Glutamatergic neuron (in vitro differentiated cells): ENCODE data around the gene RAD51B. TPM values are rescaled to one million over a fixed set of nuclear protein-coding genes. Genes with fewer than 3 reads are reported as not detected.
"Not testable (repeated sequence)": the region's sequence is repeated elsewhere in the genome, so short reads cannot be mapped to it uniquely, and the experiment has no call there.

Experiments used
- DNase-seq: peaks from one replicate; pipeline ENCODE4 v3.0.0; 2022
- H3K27ac Mint-ChIP-seq: one replicate; pipeline ENCODE4 v1.8.0; 2020; ENCODE audit warnings: mild to moderate bottlenecking, mixed read lengths, inconsistent platforms; ENCODE audit not compliant: unreplicated experiment
- H3K27me3 Mint-ChIP-seq: one replicate; pipeline ENCODE4 v1.8.0; 2020; ENCODE audit warnings: mild to moderate bottlenecking, moderate library complexity, mixed read lengths, inconsistent platforms; ENCODE audit not compliant: unreplicated experiment
- H3K36me3 Mint-ChIP-seq: one replicate; pipeline ENCODE4 v1.8.0; 2020; ENCODE audit warnings: mild to moderate bottlenecking, mixed read lengths, inconsistent platforms; ENCODE audit not compliant: unreplicated experiment
- H3K4me1 Mint-ChIP-seq: one replicate; pipeline ENCODE4 v1.8.0; 2020; ENCODE audit warnings: mild to moderate bottlenecking, low read depth, mixed read lengths, inconsistent platforms; ENCODE audit not compliant: unreplicated experiment
- H3K4me3 Mint-ChIP-seq: one replicate; pipeline ENCODE4 v1.8.0; 2020; ENCODE audit warnings: mild to moderate bottlenecking, mixed read lengths, inconsistent platforms; ENCODE audit not compliant: unreplicated experiment
- H3K9me3 Mint-ChIP-seq: one replicate; pipeline ENCODE4 v1.8.0; 2020; ENCODE audit warnings: mild to moderate bottlenecking, moderate library complexity, mixed read lengths, inconsistent platforms; ENCODE audit not compliant: unreplicated experiment
- total RNA-seq: library from RNA; stranded (reverse); fragmentation: NEBNext Ultra II Directional; extraction: Animal tissue kit (Norgen Biotek cat#: 25700); gene quantifications from one replicate; pipeline ENCODE4 v1.2.1, GENCODE V29; 2021; ENCODE audit not compliant: unreplicated experiment
- TF ChIP-seq, protein P1 (sequence below): fragments of 200-600 bp; sonication (generic); IDR thresholded peaks from one replicate; pipeline ENCODE4 v1.5.0; 2021; ENCODE audit not compliant: partially characterized antibody, unreplicated experiment

RAD51B gene
- total RNA-seq, 1 donor from 2014 or later: 9.7 TPM

DNA sequence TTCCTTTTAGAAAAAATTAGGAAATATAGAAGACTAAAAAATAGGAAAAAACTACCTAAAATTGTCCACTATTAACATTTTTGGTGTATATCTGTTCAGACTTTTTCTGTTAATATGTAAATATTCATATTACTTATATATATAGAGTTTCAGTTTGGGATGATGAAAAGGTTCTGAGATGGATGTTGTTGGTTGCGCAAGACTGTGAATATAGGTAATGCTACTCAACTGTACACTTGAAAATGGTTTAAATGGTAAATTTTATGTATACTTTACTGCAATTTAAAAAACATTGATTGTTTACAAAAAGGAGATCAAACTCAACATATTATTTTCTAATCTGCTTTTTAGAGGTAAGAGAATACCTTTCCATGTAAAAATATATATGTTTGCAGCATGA is 200.9 kb downstream of the RAD51B start:
- TF ChIP-seq, protein P1, sequence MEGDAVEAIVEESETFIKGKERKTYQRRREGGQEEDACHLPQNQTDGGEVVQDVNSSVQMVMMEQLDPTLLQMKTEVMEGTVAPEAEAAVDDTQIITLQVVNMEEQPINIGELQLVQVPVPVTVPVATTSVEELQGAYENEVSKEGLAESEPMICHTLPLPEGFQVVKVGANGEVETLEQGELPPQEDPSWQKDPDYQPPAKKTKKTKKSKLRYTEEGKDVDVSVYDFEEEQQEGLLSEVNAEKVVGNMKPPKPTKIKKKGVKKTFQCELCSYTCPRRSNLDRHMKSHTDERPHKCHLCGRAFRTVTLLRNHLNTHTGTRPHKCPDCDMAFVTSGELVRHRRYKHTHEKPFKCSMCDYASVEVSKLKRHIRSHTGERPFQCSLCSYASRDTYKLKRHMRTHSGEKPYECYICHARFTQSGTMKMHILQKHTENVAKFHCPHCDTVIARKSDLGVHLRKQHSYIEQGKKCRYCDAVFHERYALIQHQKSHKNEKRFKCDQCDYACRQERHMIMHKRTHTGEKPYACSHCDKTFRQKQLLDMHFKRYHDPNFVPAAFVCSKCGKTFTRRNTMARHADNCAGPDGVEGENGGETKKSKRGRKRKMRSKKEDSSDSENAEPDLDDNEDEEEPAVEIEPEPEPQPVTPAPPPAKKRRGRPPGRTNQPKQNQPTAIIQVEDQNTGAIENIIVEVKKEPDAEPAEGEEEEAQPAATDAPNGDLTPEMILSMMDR: no peak
- Mint-ChIP-seq H3K27me3 (peaks cover 2% of the 10 kb centered on the region), H3K27ac (no peak overlapping the region), H3K36me3 (no peaks in the 10 kb centered on the region), H3K4me1 (peaks cover 8% of the 10 kb centered on the region), H3K9me3 (no peaks in the 10 kb centered on the region), H3K4me3 (no peak overlapping the region)
- no peak for DNase-seq

DNA sequence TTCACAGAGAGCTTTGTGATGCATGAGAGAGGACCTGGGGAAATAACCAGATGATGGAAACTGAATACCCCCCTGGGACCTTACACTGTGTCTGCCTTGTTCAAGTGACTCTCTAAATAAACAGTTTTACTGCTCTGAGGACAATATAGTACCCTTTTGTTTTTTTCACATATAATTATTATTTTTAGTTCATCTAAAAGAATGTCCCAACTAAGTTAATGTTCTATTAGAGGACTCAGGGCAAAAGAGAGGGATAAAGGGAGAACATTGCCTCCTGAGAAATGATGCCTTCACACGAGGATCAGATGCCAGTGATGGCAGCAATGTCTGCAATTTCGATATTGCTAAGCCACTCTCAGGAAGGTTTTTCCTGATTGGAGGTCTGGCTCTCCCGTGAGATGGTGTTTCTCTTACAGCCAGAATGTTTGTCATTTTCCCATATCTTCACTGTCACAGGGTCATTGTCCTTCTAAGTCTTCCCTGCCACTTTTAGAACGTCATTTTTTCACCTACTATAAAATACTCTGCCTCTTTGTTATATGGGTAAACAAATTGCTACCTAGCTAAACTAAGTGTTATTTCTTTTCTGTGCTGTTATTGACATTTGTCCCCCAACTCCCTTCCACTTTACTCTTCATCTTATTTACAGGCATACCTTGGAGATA is 201.6 kb downstream of the RAD51B start:
- Mint-ChIP-seq H3K9me3 (no peaks in the 10 kb centered on the region), H3K27me3 (peaks cover 2% of the 10 kb centered on the region), H3K4me1 (peaks cover 8% of the 10 kb centered on the region), H3K27ac (peak overlapping the region; percentile 24), H3K4me3 (peak overlapping the region; percentile 21), H3K36me3 (no peaks in the 10 kb centered on the region)
- TF ChIP-seq, protein P1: no peak
- DNase-seq: no peak

DNA sequence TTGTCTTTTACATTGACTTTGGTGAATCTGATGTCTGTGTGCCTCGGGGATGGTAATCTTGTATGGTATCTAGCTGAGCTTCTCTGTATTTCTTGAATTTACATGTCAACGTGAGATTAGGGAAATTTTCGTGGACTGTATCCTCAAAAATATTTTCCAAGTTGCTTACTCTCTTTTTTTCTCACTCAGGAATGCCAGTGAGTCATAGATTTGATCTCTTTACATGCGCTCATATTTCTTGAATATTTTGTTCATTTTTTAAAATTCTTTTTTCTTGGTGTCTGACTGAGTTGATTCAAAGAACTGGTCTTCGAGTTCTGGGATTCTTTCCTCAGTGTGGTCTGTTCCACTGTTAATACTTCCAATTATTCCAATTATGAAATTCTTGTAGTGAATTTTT is 207.7 kb downstream of the RAD51B start:
- no peak for DNase-seq
- Mint-ChIP-seq H3K4me3 (no peak overlapping the region), H3K27me3 (peaks cover 3% of the 10 kb centered on the region), H3K27ac (no peak overlapping the region), H3K9me3 (no peaks in the 10 kb centered on the region), H3K4me1 (no peaks in the 10 kb centered on the region), H3K36me3 (peaks cover 22% of the 10 kb centered on the region)
- TF ChIP-seq, protein P1: no peak

DNA sequence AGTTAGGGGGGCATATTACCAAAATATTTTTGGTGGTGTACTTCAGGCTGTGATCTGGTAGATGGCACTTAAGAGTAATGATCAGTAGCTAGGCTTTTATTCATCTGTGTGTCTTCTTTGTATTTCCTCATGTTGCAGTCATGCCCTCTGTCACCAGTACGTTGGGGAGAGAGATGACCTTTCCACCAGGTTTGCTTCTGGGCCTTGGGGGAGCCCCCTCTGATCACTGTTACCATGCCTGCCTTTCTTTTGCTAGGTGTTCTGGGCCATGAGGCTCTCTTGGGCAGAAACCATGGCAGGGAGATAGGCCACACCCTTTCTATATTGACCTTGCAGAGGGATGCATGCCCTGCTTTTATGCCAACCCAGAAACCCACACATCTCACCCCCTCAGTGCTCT is 208.5 kb downstream of the RAD51B start:
- H3K27me3 Mint-ChIP-seq: peaks cover 2% of the 10 kb centered on the region
- H3K9me3 Mint-ChIP-seq: no peaks in the 10 kb centered on the region
- TF ChIP-seq, protein P1: no peak
- no peak overlapping the region for H3K27ac Mint-ChIP-seq
- H3K4me3 Mint-ChIP-seq: no peak overlapping the region
- H3K36me3 Mint-ChIP-seq: peaks cover 22% of the 10 kb centered on the region
- no peaks in the 10 kb centered on the region for H3K4me1 Mint-ChIP-seq
- no peak for DNase-seq

DNA sequence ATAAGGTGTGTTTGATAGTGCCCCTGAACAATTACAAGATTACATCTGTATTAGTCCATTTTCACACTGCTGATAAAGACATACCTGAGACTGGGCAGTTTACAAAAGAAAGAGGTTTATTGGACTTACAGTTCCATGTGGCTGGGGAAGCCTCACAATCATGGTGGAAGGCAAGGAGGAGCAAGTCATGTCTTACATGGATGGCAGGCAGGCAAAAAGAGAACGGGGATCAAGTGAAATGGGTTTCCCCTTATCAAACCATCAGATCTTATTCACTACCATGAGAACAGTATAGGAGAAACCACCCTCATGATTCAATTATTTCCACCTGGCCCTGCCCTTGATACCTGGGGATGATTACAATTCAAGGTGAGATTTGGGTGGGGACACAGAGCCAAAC is 211.4 kb downstream of the RAD51B start:
- H3K27ac Mint-ChIP-seq, H3K4me1 Mint-ChIP-seq, H3K27me3 Mint-ChIP-seq, H3K4me3 Mint-ChIP-seq, H3K9me3 Mint-ChIP-seq, DNase-seq: not testable (repeated sequence)
- peaks cover 22% of the 10 kb centered on the region for H3K36me3 Mint-ChIP-seq
